ENCODE measurements around the gene CCL4.
A peak's percentile ranks its signal among the peaks of the same experiment; 100 is the strongest.
"Not testable (repeated sequence)": the region's sequence is repeated elsewhere in the genome, so short reads cannot be mapped to it uniquely, and the experiment has no call there.

Gene CCL4

GRCh38 chr17:36089339-36089865, 14.2 kb upstream of the CCL4 start:
- DNase-seq (ENCODE audit: low read depth in 2 of 2), result no peak
- no peak for TF ChIP-seq CTCF (IDR thresholded peaks at IDR 0.05; ENCODE audit: low read depth, low read length)
- no peak overlapping the region for H3K4me3 ChIP-seq (replicated peaks in 1 of 2; ENCODE audit: low read depth in 2 of 2, low read length in 2 of 2)

- peak in 1 of 2 donors; percentile 6 for DNase-seq (ENCODE audit: low read depth in 2 of 2)
- no peak within 1 kb of the TSS for H3K4me3 ChIP-seq (replicated peaks in 1 of 2; ENCODE audit: low read depth in 2 of 2, low read length in 2 of 2)
- TF ChIP-seq CTCF (IDR thresholded peaks at IDR 0.05; ENCODE audit: low read depth, low read length), result no peak
Observed at GRCh38 chr17:36089888-36090836, 13.5 kb upstream of the CCL4 start, which contains the start of gene CCL3. CCL3 (minus strand) TSS chr17:36090143; CDS start chr17:36090058, 85 bp downstream.

GRCh38 chr17:36092230-36092629, 11.4 kb upstream of the CCL4 start:
- no peak for TF ChIP-seq CTCF (IDR thresholded peaks at IDR 0.05; ENCODE audit: low read depth, low read length)
- H3K4me3 ChIP-seq (replicated peaks in 1 of 2; ENCODE audit: low read depth in 2 of 2, low read length in 2 of 2), result no peak overlapping the region
- no peak for DNase-seq (ENCODE audit: low read depth in 2 of 2)

GRCh38 chr17:36092715-36093114, 10.9 kb upstream of the CCL4 start:
- H3K4me3 ChIP-seq (replicated peaks in 1 of 2; ENCODE audit: low read depth in 2 of 2, low read length in 2 of 2); DNase-seq (ENCODE audit: low read depth in 2 of 2): not testable (repeated sequence)

GRCh38 chr17:36094232-36094631, 9.4 kb upstream of the CCL4 start:
- H3K4me3 ChIP-seq (replicated peaks in 1 of 2; ENCODE audit: low read depth in 2 of 2, low read length in 2 of 2), result no peak overlapping the region
- no peak for DNase-seq (ENCODE audit: low read depth in 2 of 2)
- no peak for TF ChIP-seq CTCF (IDR thresholded peaks at IDR 0.05; ENCODE audit: low read depth, low read length)

- TF ChIP-seq CTCF (IDR thresholded peaks at IDR 0.05; ENCODE audit: low read depth, low read length), result no peak
- H3K4me3 ChIP-seq (replicated peaks in 1 of 2; ENCODE audit: low read depth in 2 of 2, low read length in 2 of 2), result no peak overlapping the region
- no peak for DNase-seq (ENCODE audit: low read depth in 2 of 2)
Observed at GRCh38 chr17:36094746-36095145, 8.9 kb upstream of the CCL4 start.

- TF ChIP-seq CTCF (IDR thresholded peaks at IDR 0.05; ENCODE audit: low read depth, low read length), result no peak
- DNase-seq (ENCODE audit: low read depth in 2 of 2), result no peak
- no peak overlapping the region for H3K4me3 ChIP-seq (replicated peaks in 1 of 2; ENCODE audit: low read depth in 2 of 2, low read length in 2 of 2)
Observed at GRCh38 chr17:36095992-36096391, 7.6 kb upstream of the CCL4 start.

- DNase-seq (ENCODE audit: low read depth in 2 of 2); H3K4me3 ChIP-seq (replicated peaks in 1 of 2; ENCODE audit: low read depth in 2 of 2, low read length in 2 of 2): not testable (repeated sequence)
Observed at GRCh38 chr17:36099004-36099403, 4.6 kb upstream of the CCL4 start.

GRCh38 chr17:36104246-36104645, 619 bp downstream of the CCL4 start:
- not testable (repeated sequence) for DNase-seq (ENCODE audit: low read depth in 2 of 2); H3K4me3 ChIP-seq (replicated peaks in 1 of 2; ENCODE audit: low read depth in 2 of 2, low read length in 2 of 2)

Data from cardiac fibroblast (primary cell).